GM23338 (cell line): ENCODE results near the gene SRSF2. TPM values are rescaled to one million over a fixed set of nuclear protein-coding genes. Genes with fewer than 3 reads are reported as not detected.

Experiments
- ATAC-seq: fragments of 200-7000 bp; cut with Tn5 transposase; 3 replicates; pipeline ENCODE4 v1.9.1; 2020
- DNase-seq: peaks from one replicate; pipeline ENCODE4 v3.0.0-alpha.2; 2015; ENCODE audit warnings: low spot score
- H2AFZ ChIP-seq: fragments of 200-600 bp; sonication (generic); 2 replicates; pipeline ENCODE4 v1.8.0; 2016; ENCODE audit warnings: antibody characterized with exemption, mild to moderate bottlenecking, moderate library complexity
- H3F3A ChIP-seq: fragments of 200-600 bp; sonication (generic); replicated peaks from 2 replicates; pipeline ENCODE4 v1.8.0; 2017; ENCODE audit warnings: antibody characterized with exemption, mixed run types, low read depth
- H3K27ac ChIP-seq: fragments of 200-600 bp; sonication (generic); 2 replicates; pipeline ENCODE4 v1.6.1; 2016; ENCODE audit warnings: low read depth
- H3K27me3 ChIP-seq: fragments of 200-600 bp; sonication (generic); 2 replicates; pipeline ENCODE4 v1.8.0; 2016; ENCODE audit warnings: mild to moderate bottlenecking, mixed run types, moderate library complexity; ENCODE audit not compliant: insufficient read depth
- H3K36me3 ChIP-seq: fragments of 200-600 bp; sonication (generic); 2 replicates; pipeline ENCODE4 v1.8.0; 2016; ENCODE audit warnings: mild to moderate bottlenecking; ENCODE audit not compliant: insufficient read depth
- H3K4me1 ChIP-seq: fragments of 200-600 bp; sonication (generic); 2 replicates; pipeline ENCODE4 v1.8.0; 2016; ENCODE audit warnings: mild to moderate bottlenecking, moderate library complexity; ENCODE audit not compliant: insufficient read depth
- H3K4me2 ChIP-seq: fragments of 200-600 bp; sonication (generic); 2 replicates; pipeline ENCODE4 v1.7.1; 2017; ENCODE audit warnings: mixed run types
- H3K4me3 ChIP-seq: fragments of 200-600 bp; sonication (generic); 2 replicates; pipeline ENCODE4 v1.6.1; 2016; ENCODE audit warnings: mixed run types
- H3K79me2 ChIP-seq: fragments of 200-600 bp; sonication (generic); replicated peaks from 2 replicates; pipeline ENCODE4 v1.8.0; 2017; ENCODE audit warnings: mild to moderate bottlenecking; ENCODE audit not compliant: insufficient read depth
- H3K9me2 ChIP-seq: fragments of 200-600 bp; sonication (generic); 2 replicates; pipeline ENCODE4 v1.8.0; 2017; ENCODE audit not compliant: insufficient read depth
- H4K20me1 ChIP-seq: fragments of 200-600 bp; sonication (generic); replicated peaks from 2 replicates; pipeline ENCODE4 v1.8.0; 2017; ENCODE audit warnings: mild to moderate bottlenecking; ENCODE audit not compliant: insufficient read depth
- H3K27ac Mint-ChIP-seq: 2 replicates; pipeline ENCODE4 v1.8.0; 2020; ENCODE audit warnings: inconsistent platforms, mild to moderate bottlenecking, moderate library complexity, mixed read lengths
- H3K27me3 Mint-ChIP-seq: 3 replicates; pipeline ENCODE4 v1.8.0; 2022; ENCODE audit warnings: low read depth, mild to moderate bottlenecking, moderate library complexity, mixed read lengths, inconsistent platforms; ENCODE audit not compliant: insufficient read depth, poor library complexity
- H3K36me3 Mint-ChIP-seq: 3 replicates; pipeline ENCODE4 v1.8.0; 2021; ENCODE audit warnings: low read depth, mild to moderate bottlenecking, inconsistent platforms, moderate library complexity, mixed read lengths
- H3K4me1 Mint-ChIP-seq: 3 replicates; pipeline ENCODE4 v1.8.0; 2020; ENCODE audit warnings: mild to moderate bottlenecking, inconsistent platforms, mixed read lengths
- H3K4me3 Mint-ChIP-seq: 3 replicates; pipeline ENCODE4 v1.8.0; 2021; ENCODE audit warnings: moderate library complexity, mild to moderate bottlenecking, inconsistent platforms, mixed read lengths
- H3K9me3 Mint-ChIP-seq: 3 replicates; pipeline ENCODE4 v1.8.0; 2020; ENCODE audit warnings: moderate library complexity, mild to moderate bottlenecking, inconsistent platforms, mixed read lengths
- CREB1 ChIP-seq: fragments of 250-450 bp; sonication (Bioruptor Pico); IDR thresholded peaks from 2 replicates; pipeline ENCODE4 v1.5.0; 2020; ENCODE audit warnings: low read depth, mild to moderate bottlenecking, moderate library complexity
- EZH2 ChIP-seq: fragments of 200-600 bp; sonication (generic); IDR thresholded peaks from one replicate; pipeline ENCODE4 v1.8.0; 2017; ENCODE audit warnings: antibody characterized with exemption, mild to moderate bottlenecking, low read depth; ENCODE audit not compliant: unreplicated experiment
- JUNB ChIP-seq: IDR thresholded peaks from one replicate; pipeline ENCODE4 v1.6.1; 2016; ENCODE audit warnings: antibody characterized with exemption; ENCODE audit not compliant: unreplicated experiment
- NANOG ChIP-seq: IDR thresholded peaks from 2 replicates; pipeline ENCODE4 v1.6.1; 2016; ENCODE audit warnings: antibody characterized with exemption, borderline replicate concordance
- polyA plus RNA-seq: library from polyadenylated mRNA; unstranded; fragments of >200 nt; fragmentation: Nextera tagmentation; extraction: Ambion mirVana; gene quantifications from 2 replicates; pipeline ENCODE4 v1.2.1, GENCODE V29; 2016
- total RNA-seq: library from RNA; depleted of rRNA; stranded (reverse); fragments of >200 nt; shearing (Covaris generic); gene quantifications from 2 replicates; pipeline ENCODE4 v1.2.3, GENCODE V29; 2014
- TF ChIP-seq, protein P1 (sequence below): IDR thresholded peaks from 2 replicates; pipeline ENCODE4 v1.6.1; 2016; ENCODE audit warnings: antibody characterized with exemption
- TF ChIP-seq, protein P2 (sequence below): IDR thresholded peaks from one replicate; pipeline ENCODE4 v1.6.1; 2018; ENCODE audit warnings: antibody characterized with exemption; ENCODE audit not compliant: unreplicated experiment
- TF ChIP-seq, protein P3 (sequence below), 2 experiments: fragments of 200-600 bp in 1 of 2; sonication (generic) in 1 of 2; conservative IDR thresholded peaks; 2 replicates each; pipeline versions ENCODE4 v1.5.1 to v1.6.1; 2016 to 2017; ENCODE audit warnings: antibody characterized with exemption in 2 of 2, low read depth in 2 of 2, mild to moderate bottlenecking in 2 of 2, moderate library complexity in 1 of 2
- TF ChIP-seq, protein P4 (sequence below): fragments of 250-450 bp; sonication (Bioruptor Pico); IDR thresholded peaks from 2 replicates; pipeline ENCODE4 v1.5.0; 2020; ENCODE audit warnings: mild to moderate bottlenecking, moderate library complexity

SRSF2 gene
- total and polyA plus RNA-seq, 2 experiments from 2014 or later, result 317 to 547 TPM

DNA sequence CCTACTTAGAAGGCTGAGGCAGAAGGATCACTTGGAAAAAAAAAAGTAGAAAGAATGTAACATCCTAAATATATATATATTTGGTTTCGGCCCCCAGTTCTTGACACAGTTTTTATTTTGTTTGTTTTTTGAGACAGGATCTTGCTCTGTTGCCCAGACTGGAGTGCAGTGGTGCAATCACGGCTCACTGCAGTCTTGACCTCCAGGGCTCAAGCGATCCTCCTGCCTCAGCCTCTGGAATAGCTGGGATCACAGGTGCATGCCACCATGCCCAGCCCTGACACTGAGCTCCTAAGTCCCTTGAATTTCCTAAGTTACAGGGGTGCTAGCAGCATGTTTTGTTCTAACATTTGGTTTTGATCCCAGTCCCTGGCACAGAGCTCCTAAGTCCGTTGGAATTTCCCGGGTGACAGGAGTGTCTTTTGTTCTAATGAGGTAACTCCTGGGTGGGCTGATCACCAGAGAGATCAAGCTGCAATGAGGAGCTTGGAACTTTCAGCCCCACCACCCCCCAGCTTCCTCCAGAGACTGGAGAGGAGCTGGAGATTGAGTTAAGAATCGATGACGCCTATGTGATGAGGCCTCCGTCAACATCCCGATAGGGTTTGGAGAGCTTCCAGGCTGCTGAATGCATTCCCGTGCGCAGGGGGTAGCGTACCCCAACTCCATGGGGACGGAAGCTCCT is 46.4 kb downstream of the SRSF2 start:
- H4K20me1 ChIP-seq, result no peaks in the 10 kb centered on the region
- H3K4me3 ChIP-seq, result no peak overlapping the region
- no peak overlapping the region for H2AFZ ChIP-seq
- Mint-ChIP-seq H3K4me3 (no peak overlapping the region), H3K4me1 (peaks cover 26% of the 10 kb centered on the region), H3K27me3 (peaks cover 3% of the 10 kb centered on the region), H3K36me3 (no peaks in the 10 kb centered on the region), H3K9me3 (no peaks in the 10 kb centered on the region), H3K27ac (no peak overlapping the region)
- TF ChIP-seq, protein P1, sequence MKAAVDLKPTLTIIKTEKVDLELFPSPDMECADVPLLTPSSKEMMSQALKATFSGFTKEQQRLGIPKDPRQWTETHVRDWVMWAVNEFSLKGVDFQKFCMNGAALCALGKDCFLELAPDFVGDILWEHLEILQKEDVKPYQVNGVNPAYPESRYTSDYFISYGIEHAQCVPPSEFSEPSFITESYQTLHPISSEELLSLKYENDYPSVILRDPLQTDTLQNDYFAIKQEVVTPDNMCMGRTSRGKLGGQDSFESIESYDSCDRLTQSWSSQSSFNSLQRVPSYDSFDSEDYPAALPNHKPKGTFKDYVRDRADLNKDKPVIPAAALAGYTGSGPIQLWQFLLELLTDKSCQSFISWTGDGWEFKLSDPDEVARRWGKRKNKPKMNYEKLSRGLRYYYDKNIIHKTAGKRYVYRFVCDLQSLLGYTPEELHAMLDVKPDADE, result no peak
- TF ChIP-seq NANOG (no peak), CREB1 (CRISPR knock-in tag) (no peak)
- no peak overlapping the region for H3K27ac ChIP-seq
- H3K4me2 ChIP-seq, result no peak overlapping the region
- peaks cover 4% of the 10 kb centered on the region; the same call in 1 of the 2 replicates for H3K4me1 ChIP-seq
- no peaks in the 10 kb centered on the region for H3K36me3 ChIP-seq
- no peak for ATAC-seq
- no peaks in the 10 kb centered on the region for H3K27me3 ChIP-seq
- no peak for DNase-seq
- H3F3A ChIP-seq, result no peaks in the 10 kb centered on the region
- H3K9me2 ChIP-seq, result no peaks in the 10 kb centered on the region
- H3K79me2 ChIP-seq, result no peaks in the 10 kb centered on the region

DNA sequence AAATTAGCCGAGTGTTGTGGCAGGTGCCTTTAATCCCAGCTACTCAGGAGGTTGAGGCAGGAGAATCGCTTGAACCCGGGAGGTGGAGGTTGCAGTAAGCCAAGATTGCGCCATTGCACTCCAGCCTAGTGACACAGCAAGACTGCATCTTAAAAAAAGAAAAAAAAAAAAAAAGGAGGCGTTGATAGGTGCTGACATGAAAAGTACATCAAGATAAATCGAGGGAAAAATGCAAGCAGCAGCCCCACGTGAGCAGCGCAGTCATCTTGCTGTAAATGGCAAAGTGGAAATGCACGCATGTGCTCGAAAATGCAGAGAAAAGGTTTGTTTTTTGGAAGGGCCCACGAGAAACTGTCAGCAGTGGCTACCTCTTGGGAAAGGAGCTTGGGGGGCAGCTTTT is 47.3 kb downstream of the SRSF2 start:
- H3K4me2 ChIP-seq, result no peak overlapping the region
- H4K20me1 ChIP-seq, result no peaks in the 10 kb centered on the region
- Mint-ChIP-seq H3K4me1 (peaks cover 34% of the 10 kb centered on the region), H3K9me3 (no peaks in the 10 kb centered on the region), H3K27ac (no peak overlapping the region), H3K36me3 (no peaks in the 10 kb centered on the region), H3K27me3 (peaks cover 5% of the 10 kb centered on the region), H3K4me3 (no peak overlapping the region)
- no peaks in the 10 kb centered on the region for H3K27me3 ChIP-seq
- no peak for ATAC-seq
- H3K79me2 ChIP-seq, result no peaks in the 10 kb centered on the region
- no peaks in the 10 kb centered on the region for H3F3A ChIP-seq
- H2AFZ ChIP-seq, result no peak overlapping the region
- no peaks in the 10 kb centered on the region for H3K9me2 ChIP-seq
- peaks cover 4% of the 10 kb centered on the region; the same call in 1 of the 2 replicates for H3K4me1 ChIP-seq
- no peaks in the 10 kb centered on the region for H3K36me3 ChIP-seq
- H3K27ac ChIP-seq, result no peak overlapping the region
- no peak overlapping the region for H3K4me3 ChIP-seq
- no peak for DNase-seq
- TF ChIP-seq, protein P2, sequence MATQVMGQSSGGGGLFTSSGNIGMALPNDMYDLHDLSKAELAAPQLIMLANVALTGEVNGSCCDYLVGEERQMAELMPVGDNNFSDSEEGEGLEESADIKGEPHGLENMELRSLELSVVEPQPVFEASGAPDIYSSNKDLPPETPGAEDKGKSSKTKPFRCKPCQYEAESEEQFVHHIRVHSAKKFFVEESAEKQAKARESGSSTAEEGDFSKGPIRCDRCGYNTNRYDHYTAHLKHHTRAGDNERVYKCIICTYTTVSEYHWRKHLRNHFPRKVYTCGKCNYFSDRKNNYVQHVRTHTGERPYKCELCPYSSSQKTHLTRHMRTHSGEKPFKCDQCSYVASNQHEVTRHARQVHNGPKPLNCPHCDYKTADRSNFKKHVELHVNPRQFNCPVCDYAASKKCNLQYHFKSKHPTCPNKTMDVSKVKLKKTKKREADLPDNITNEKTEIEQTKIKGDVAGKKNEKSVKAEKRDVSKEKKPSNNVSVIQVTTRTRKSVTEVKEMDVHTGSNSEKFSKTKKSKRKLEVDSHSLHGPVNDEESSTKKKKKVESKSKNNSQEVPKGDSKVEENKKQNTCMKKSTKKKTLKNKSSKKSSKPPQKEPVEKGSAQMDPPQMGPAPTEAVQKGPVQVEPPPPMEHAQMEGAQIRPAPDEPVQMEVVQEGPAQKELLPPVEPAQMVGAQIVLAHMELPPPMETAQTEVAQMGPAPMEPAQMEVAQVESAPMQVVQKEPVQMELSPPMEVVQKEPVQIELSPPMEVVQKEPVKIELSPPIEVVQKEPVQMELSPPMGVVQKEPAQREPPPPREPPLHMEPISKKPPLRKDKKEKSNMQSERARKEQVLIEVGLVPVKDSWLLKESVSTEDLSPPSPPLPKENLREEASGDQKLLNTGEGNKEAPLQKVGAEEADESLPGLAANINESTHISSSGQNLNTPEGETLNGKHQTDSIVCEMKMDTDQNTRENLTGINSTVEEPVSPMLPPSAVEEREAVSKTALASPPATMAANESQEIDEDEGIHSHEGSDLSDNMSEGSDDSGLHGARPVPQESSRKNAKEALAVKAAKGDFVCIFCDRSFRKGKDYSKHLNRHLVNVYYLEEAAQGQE, result no peak
- no peak for TF ChIP-seq EZH2
- TF ChIP-seq, protein P3, sequence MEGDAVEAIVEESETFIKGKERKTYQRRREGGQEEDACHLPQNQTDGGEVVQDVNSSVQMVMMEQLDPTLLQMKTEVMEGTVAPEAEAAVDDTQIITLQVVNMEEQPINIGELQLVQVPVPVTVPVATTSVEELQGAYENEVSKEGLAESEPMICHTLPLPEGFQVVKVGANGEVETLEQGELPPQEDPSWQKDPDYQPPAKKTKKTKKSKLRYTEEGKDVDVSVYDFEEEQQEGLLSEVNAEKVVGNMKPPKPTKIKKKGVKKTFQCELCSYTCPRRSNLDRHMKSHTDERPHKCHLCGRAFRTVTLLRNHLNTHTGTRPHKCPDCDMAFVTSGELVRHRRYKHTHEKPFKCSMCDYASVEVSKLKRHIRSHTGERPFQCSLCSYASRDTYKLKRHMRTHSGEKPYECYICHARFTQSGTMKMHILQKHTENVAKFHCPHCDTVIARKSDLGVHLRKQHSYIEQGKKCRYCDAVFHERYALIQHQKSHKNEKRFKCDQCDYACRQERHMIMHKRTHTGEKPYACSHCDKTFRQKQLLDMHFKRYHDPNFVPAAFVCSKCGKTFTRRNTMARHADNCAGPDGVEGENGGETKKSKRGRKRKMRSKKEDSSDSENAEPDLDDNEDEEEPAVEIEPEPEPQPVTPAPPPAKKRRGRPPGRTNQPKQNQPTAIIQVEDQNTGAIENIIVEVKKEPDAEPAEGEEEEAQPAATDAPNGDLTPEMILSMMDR (conservative IDR thresholded peaks at IDR 0.05; ENCODE audit: low read depth in 2 of 2), result no peak
- no peak for TF ChIP-seq NANOG
- no peak for TF ChIP-seq JUNB
- TF ChIP-seq, protein P4, sequence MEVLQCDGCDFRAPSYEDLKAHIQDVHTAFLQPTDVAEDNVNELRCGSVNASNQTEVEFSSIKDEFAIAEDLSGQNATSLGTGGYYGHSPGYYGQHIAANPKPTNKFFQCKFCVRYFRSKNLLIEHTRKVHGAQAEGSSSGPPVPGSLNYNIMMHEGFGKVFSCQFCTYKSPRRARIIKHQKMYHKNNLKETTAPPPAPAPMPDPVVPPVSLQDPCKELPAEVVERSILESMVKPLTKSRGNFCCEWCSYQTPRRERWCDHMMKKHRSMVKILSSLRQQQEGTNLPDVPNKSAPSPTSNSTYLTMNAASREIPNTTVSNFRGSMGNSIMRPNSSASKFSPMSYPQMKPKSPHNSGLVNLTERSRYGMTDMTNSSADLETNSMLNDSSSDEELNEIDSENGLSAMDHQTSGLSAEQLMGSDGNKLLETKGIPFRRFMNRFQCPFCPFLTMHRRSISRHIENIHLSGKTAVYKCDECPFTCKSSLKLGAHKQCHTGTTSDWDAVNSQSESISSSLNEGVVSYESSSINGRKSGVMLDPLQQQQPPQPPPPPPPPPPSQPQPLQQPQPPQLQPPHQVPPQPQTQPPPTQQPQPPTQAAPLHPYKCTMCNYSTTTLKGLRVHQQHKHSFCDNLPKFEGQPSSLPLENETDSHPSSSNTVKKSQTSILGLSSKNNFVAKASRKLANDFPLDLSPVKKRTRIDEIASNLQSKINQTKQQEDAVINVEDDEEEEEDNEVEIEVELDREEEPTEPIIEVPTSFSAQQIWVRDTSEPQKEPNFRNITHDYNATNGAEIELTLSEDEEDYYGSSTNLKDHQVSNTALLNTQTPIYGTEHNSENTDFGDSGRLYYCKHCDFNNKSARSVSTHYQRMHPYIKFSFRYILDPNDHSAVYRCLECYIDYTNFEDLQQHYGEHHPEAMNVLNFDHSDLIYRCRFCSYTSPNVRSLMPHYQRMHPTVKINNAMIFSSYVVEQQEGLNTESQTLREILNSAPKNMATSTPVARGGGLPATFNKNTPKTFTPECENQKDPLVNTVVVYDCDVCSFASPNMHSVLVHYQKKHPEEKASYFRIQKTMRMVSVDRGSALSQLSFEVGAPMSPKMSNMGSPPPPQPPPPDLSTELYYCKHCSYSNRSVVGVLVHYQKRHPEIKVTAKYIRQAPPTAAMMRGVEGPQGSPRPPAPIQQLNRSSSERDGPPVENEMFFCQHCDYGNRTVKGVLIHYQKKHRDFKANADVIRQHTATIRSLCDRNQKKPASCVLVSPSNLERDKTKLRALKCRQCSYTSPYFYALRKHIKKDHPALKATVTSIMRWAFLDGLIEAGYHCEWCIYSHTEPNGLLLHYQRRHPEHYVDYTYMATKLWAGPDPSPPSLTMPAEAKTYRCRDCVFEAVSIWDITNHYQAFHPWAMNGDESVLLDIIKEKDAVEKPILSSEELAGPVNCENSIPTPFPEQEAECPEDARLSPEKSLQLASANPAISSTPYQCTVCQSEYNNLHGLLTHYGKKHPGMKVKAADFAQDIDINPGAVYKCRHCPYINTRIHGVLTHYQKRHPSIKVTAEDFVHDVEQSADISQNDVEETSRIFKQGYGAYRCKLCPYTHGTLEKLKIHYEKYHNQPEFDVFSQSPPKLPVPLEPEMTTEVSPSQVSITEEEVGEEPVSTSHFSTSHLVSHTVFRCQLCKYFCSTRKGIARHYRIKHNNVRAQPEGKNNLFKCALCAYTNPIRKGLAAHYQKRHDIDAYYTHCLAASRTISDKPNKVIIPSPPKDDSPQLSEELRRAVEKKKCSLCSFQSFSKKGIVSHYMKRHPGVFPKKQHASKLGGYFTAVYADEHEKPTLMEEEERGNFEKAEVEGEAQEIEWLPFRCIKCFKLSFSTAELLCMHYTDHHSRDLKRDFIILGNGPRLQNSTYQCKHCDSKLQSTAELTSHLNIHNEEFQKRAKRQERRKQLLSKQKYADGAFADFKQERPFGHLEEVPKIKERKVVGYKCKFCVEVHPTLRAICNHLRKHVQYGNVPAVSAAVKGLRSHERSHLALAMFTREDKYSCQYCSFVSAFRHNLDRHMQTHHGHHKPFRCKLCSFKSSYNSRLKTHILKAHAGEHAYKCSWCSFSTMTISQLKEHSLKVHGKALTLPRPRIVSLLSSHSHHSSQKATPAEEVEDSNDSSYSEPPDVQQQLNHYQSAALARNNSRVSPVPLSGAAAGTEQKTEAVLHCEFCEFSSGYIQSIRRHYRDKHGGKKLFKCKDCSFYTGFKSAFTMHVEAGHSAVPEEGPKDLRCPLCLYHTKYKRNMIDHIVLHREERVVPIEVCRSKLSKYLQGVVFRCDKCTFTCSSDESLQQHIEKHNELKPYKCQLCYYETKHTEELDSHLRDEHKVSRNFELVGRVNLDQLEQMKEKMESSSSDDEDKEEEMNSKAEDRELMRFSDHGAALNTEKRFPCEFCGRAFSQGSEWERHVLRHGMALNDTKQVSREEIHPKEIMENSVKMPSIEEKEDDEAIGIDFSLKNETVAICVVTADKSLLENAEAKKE (CRISPR knock-in tag), result no peak
